ENCODE measurements around the gene HPSE2. TPM values are rescaled to one million over a fixed set of nuclear protein-coding genes. Genes with fewer than 3 reads are reported as not detected.

Gene HPSE2
- total RNA-seq, 1 donor from 2014 or later, result not detected

GRCh38 chr10:98610301-98610700, 625.4 kb downstream of the HPSE2 start:
- no peak for TF ChIP-seq CTCF (IDR thresholded peaks at IDR 0.05)
- Histone ChIP-seq H3K36me3 (no peaks in the 10 kb centered on the region), H3K4me3 (no peak overlapping the region), H3K4me1 (no peaks in the 10 kb centered on the region), H3K27ac (no peak overlapping the region), H3K27me3 (no peaks in the 10 kb centered on the region), H3K9me3 (no peaks in the 10 kb centered on the region)
- intact Hi-C loops (cut with DNase I), result no loop called here
- no peak for DNase-seq (ENCODE audit: low spot score in 2 of 2)

DNA sequence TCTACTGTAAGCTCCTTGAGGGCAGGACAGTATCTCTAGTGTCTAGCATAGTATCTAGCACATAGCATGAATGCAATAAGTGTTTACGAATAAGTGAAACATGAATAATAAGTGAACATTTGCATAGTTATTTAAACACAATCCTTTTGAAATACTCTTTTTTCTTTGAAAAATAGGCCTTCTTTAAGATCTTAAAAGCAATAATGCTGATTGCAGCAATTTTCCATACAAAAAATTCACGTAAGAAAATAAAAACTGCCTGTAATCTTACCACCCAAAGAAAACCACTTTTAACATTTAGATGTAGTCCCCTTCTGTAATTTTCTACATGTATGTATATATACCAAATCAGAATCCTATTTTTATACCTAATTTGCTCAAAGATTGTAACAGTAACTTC, 626.4 kb downstream of the HPSE2 start:
- Histone ChIP-seq H3K4me3 (no peak overlapping the region), H3K9me3 (no peaks in the 10 kb centered on the region), H3K4me1 (no peaks in the 10 kb centered on the region), H3K27me3 (no peaks in the 10 kb centered on the region), H3K27ac (no peak overlapping the region), H3K36me3 (no peaks in the 10 kb centered on the region)
- no peak for TF ChIP-seq CTCF (IDR thresholded peaks at IDR 0.05)
- intact Hi-C loops (cut with DNase I), result no loop called here
- no peak for DNase-seq (ENCODE audit: low spot score in 2 of 2)

GRCh38 chr10:98608411-98608810, 627.2 kb downstream of the HPSE2 start:
- Histone ChIP-seq H3K4me3 (no peak overlapping the region), H3K36me3 (no peaks in the 10 kb centered on the region), H3K9me3 (no peaks in the 10 kb centered on the region), H3K27ac (no peak overlapping the region), H3K27me3 (no peaks in the 10 kb centered on the region), H3K4me1 (no peaks in the 10 kb centered on the region)
- no peak for TF ChIP-seq CTCF (IDR thresholded peaks at IDR 0.05)
- no peak for DNase-seq (ENCODE audit: low spot score in 2 of 2)
- intact Hi-C loops (cut with DNase I), result no loop called here

DNA sequence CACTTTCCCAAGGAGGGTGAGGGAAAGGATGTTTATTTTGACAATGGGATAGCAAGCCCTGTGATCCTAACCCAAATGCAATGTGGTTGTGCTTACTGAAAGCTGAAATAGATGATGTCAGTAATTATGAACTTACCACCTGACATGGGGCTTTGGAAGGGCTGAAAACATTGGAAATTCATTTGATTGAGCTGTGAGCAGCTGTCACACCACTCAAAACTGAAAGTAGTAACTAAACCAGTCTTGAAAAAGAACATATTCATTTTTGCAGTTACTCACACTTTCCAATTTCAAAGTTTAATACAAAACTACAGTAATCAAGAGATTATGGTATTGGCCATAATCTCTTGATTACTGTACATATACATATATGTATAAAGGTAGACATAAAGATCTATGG, 633.4 kb downstream of the HPSE2 start:
- no peak for DNase-seq (ENCODE audit: low spot score in 2 of 2)
- Histone ChIP-seq H3K36me3 (no peaks in the 10 kb centered on the region), H3K27me3 (no peaks in the 10 kb centered on the region), H3K4me3 (no peak overlapping the region), H3K9me3 (no peaks in the 10 kb centered on the region), H3K4me1 (no peaks in the 10 kb centered on the region), H3K27ac (no peak overlapping the region)
- intact Hi-C loops (cut with DNase I), result no loop called here
- TF ChIP-seq CTCF (IDR thresholded peaks at IDR 0.05), result no peak

DNA sequence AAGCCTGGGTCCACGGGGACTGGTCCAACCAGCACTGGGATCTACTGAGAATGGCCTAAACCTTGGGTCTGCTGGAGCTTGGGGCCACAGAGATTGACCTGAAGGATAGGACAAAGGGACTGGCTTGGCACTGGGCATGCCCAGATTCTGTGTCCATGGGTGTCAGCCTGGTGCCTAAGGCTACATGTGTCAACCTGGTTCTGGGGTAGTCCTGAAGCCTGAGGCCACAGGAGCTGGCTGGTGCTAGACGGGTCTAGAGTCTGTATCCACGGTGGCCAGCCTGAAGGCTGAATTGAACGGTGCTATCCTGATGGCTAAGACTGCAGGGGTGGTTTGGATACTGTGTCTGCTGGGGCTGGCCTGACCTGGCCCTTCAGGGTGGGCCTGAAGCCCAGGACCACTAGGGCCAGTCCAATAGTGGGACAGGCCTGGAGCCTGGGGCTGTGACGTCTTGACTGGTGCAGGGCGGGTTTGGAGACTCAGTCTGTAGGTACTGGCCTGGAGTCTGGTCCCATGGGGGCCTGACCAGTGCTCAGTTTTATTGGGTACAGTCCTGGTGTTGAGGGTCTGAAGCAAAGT, 636.5 kb downstream of the HPSE2 start:
- no peak for TF ChIP-seq CTCF (IDR thresholded peaks at IDR 0.05)
- H3K27me3 ChIP-seq, result no peaks in the 10 kb centered on the region
- H3K9me3 ChIP-seq, result peaks cover 0 to 10% of the 10 kb centered on the region in 2 donors
- H3K4me1 ChIP-seq, result no peaks in the 10 kb centered on the region
- no peak overlapping the region for H3K27ac ChIP-seq
- no peaks in the 10 kb centered on the region for H3K36me3 ChIP-seq
- intact Hi-C loops (cut with DNase I), result no loop called here
- DNase-seq (ENCODE audit: low spot score in 2 of 2), result no peak
- no peak overlapping the region for H3K4me3 ChIP-seq

DNA sequence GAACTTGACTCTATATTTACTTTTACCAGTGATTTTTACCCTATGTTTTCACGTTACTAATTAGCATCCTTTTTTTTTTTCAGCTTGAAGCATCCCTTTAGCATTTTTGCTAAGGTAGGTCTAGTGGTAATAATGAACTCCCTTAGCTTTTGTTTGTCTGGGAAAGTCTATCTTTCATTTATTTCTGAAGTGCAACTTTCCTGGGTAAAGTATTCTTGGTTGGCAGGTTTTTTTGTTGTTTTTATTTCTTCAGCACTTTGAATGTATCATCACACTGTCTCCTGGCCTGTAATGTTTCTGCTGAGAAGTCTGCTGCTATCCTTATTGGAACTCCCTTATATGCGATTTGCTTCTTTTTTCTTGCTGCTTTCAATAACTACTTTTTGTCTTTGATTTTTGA, 639.2 kb downstream of the HPSE2 start:
- Histone ChIP-seq H3K27me3 (no peaks in the 10 kb centered on the region), H3K4me1 (no peaks in the 10 kb centered on the region), H3K4me3 (no peak overlapping the region), H3K27ac (no peak overlapping the region), H3K9me3 (peaks cover 0 to 10% of the 10 kb centered on the region in 2 donors), H3K36me3 (no peaks in the 10 kb centered on the region)
- no peak for TF ChIP-seq CTCF (IDR thresholded peaks at IDR 0.05)
- DNase-seq (ENCODE audit: low spot score in 2 of 2), result no peak
- intact Hi-C loops (cut with DNase I), result no loop called here
